GM21529 (cell line): ENCODE measurements around the gene SPATA7.
A peak's percentile ranks its signal among the peaks of the same experiment; 100 is the strongest.
"Not testable (repeated sequence)": the region's sequence is repeated elsewhere in the genome, so short reads cannot be mapped to it uniquely, and the experiment has no call there.

Experiments used
- ATAC-seq: cut with Tn5 transposase; IDR thresholded peaks from one replicate; pipeline ENCODE4 v1.9.1; 2021; ENCODE audit not compliant: unreplicated experiment

SPATA7 gene

GRCh38 chr14:88385212-88386101 lies at the start of gene SPATA7:
Gene SPATA7 (plus strand): TSS chr14:88385657. CDS start chr14:88385819, 162 bp downstream.
- ATAC-seq = peak; percentile 100

- ATAC-seq = no peak
Measured at GRCh38 chr14:88340357-88340756, 45.1 kb upstream of the SPATA7 start.

DNA sequence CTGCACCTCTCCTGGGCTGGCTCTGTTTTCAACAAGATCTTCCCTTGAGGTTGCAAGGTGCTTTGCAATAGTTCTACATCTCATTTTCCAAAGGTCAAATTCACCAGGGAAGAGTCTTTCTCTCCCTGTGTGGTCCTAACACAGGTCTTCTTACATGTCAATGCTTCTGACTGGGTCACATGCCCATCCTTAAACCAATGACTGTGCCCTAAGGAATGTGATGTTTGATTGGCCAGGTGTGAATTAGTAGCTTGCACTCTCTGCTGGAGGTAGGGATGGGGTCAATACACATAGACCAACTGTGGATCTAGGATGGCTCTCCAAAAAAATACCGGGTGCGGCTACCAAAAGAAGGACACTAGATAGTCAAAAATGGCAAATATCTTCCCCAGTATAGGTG lies 42.5 kb upstream of the SPATA7 start:
- ATAC-seq = no peak

GRCh38 chr14:88346048-88346639 lies 39.3 kb upstream of the SPATA7 start:
- no peak for ATAC-seq

DNA sequence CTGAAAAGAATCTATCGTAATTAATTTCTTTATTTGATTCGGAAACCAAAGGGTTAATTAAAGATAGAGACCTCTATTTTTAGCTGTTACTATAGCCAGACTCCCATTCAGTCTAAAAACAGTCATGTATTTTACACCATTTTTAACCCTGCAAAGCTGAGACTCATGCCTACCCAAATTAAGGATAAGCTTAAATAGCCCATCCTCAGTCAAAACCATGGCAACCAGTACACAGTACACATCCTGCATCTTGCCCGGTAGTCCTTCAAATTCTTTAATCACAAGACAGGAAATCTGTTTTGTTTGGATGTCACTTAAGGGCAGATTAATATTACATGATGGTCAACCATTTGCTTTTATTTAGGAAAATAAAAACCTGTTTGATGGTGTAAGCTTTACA lies 36.9 kb upstream of the SPATA7 start:
- no peak for ATAC-seq

- ATAC-seq = no peak
Measured at GRCh38 chr14:88351966-88352691, 33.3 kb upstream of the SPATA7 start.

DNA sequence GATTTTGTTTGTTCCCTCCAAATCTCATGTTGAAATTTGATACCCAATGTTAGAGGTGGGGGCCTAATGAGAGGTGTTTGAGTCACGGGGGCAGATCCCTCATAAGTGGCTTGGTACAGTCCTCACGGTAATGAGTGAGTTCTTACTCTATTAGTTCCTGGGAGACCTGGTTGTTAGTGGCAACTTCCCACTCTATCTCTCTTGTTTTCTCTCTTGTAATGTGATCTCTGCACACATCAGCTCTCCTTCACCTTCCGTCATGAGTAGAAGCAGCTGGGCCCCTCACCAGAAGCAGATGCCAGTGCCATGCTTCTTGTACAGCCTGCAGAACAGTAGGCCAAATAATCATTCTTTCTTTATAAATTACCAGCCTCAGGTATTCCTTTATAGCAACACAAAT lies 32.8 kb upstream of the SPATA7 start:
- no peak for ATAC-seq

GRCh38 chr14:88354358-88354757 lies 31.1 kb upstream of the SPATA7 start:
- ATAC-seq = no peak

DNA sequence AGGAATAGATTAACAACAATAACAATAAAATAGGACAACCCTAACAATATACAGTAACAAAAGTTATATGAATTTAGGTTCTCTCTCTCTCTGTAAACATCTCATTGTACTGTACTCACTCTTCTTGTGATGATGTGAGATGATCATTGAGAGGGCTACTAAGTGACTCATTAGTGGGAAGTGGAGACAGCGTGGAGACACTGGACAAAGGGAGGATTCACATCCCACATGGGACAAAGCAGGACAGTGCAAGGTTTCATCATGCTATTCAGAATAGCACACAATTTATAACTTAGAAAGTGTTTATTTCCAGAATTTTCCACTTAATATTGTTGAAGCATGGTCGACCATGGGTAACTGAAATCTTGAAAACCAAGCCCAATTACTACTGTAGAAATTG lies 26.0 kb upstream of the SPATA7 start:
- ATAC-seq = no peak

DNA sequence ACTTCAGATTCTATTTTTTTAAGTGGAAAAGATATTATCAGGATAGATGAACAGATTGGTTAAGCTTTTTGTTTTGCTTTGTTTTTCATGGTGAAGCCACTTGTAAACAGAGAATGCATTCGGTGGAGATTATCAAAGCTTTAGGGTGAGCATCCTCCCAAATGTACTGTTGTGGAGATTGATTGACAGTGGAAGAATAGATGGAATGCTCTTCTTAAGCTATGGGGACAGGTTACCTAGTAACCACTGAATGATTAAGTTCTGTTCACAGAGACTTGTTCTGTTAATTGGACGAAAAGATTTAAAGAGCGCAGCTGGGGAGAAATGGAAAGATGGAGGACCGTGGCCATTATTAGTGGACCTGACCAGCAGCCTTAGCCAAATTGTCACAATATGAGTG lies 21.8 kb upstream of the SPATA7 start:
- ATAC-seq = no peak

DNA sequence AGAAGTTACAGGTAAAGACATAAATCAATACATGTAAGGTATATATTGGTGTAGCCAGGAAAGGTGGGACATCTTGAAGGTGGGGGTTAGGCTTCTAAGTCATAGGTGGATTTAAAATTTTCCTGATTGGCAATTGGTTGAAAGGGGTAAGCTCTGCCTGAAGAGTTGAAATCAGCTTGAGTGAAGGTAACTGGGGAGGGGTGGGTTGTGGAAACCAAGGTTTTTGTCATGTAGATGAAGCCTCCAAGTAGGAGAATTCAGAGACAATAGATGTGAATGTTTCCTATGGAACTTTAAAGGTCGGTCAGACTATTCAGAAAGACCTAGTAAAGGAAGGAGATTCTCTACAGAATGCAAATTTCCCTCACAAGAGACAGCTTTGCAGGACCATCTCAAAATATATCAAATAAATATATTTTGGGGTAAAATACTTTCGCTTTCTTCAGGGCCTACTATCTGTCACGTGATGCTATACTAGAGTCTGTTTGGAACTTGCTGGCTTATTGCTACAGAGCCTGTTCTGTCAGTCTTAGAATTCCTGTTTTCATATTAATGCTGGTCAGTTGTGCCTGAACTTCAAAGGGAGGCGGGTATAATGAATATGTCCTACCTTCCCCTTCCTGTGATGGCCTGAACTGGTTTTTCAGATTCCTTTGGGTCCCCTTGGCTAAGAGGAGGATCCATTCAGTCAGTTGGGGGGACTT lies 20.6 kb upstream of the SPATA7 start:
- ATAC-seq = no peak

GRCh38 chr14:88369496-88369895 lies 16.0 kb upstream of the SPATA7 start:
- ATAC-seq = no peak

- ATAC-seq = no peak
Measured at GRCh38 chr14:88379706-88380343, 5.6 kb upstream of the SPATA7 start.

DNA sequence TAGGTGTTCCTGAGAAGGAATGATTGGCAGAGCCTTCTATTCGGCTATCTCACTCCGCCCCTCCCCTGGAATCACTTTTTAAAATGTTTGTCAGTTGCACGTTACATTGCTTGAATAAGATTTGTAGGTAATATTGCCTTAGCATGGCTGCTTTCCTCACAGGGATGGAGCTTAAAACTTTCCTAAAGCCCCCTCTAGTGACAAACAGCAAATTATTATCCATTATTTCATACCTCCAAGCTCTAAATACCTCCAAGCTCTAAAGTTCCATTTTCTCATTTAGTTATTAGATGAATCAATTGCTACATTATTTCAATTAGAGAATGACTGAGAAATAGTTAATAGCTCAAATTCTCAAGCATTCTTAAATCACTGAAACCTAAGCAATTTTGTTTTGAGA lies 5.1 kb upstream of the SPATA7 start:
- ATAC-seq = no peak

DNA sequence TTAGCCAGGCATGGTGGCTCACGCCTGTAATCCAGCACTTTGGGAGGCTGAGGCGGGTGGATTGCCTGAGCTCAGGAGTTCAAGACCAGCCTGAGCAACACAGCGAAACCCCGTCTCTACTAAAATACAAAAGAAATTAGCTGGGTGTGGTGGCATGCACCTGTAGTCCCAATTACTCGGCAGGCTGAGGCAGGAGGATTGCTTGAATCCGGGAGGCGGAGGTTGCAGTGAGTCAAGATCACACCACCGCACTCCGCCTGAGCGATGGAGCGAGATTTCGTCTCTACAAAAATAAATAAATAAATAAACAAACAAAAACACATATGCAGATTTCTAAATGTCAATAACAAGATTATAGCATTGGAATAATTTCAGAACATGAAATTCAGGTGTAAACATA lies 3.8 kb upstream of the SPATA7 start:
- not testable (repeated sequence) for ATAC-seq

DNA sequence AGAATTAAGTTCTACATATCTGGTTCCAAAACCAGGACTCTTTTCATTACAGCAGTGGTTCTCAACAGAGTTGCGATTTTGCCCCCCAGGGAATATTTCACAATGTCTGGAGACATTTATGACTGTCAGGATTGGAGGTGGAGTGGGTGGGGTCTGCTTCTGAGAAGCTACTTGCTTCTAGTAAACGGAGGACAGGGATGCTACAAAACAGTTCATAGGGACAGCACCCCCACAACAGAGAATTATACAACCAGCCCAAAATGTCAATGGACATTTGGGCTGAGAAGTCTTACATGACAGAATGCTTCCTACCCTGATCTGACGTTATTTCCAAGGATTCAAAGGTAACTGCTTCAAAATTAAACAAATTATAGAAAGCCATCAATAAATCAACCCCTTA lies 739 bp upstream of the SPATA7 start:
- no peak for ATAC-seq

DNA sequence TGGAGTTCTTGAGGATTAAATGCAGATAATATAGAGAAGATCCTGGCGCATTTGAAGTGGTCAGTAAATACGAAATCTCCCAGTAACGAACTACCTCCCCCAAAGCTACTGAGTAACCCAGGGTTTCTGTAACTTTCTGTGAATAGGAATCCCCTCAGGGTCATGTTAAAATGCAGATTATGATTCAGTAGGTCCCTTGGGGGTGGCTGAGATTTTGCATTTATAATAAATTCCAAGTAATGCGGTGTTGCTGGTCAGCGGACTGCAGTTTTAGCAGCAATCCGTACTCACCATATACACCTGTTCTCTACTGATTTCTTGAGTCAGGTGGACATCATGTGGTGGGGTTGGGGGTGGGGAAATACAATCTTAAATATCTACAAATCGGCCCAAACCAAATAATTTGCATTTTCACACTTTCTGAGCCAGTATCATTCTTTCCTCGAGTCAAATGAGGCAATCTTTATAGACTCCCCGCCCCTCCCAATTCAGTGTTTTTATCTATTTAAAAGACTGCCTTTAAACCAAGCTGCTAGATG lies 868 bp downstream of the SPATA7 start:
- ATAC-seq = no peak

DNA sequence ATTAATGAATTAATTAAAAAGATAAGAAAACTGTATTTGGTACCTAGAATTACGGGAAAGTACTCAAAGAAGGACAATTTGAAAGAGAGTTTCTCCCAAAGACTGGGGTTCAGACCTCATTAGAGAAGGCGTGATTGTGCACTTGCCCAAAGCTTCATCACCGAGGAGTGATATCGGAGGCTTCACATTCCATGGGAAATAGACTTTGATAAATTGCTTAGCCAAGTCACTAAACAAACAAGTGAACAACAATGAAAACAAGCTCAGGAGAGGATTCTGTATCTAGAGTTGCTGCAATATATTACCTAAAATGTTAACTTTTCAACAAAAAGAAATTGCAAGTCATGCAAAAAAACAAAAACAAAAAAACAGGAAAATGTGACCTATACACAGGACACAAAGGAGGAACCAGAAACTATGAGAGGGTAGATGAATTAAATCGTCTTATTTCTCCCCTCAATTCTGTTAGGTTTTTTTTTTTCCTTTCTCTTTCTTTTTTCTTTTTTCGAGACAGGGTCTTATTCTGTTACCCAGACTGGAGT lies 3.4 kb downstream of the SPATA7 start:
- ATAC-seq = no peak

DNA sequence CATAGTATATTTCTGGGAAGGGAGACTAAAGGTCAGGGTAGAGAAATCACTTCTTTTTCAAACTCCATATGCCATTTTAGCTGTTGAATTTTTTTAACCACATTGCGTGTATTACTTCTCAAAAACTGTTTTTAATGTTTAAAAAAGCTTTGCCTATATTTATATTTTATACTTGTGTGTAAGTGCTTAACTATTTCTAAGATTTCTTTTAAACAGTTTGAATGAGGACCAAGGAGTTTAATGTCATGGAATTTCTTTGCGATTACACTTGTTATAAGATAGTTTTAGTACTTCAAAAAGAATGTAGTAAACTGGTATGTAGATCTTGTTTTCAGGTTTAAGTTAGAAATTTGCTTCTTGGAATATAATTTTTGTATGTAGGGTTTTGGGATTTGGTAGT lies 7.2 kb downstream of the SPATA7 start:
- no peak for ATAC-seq

DNA sequence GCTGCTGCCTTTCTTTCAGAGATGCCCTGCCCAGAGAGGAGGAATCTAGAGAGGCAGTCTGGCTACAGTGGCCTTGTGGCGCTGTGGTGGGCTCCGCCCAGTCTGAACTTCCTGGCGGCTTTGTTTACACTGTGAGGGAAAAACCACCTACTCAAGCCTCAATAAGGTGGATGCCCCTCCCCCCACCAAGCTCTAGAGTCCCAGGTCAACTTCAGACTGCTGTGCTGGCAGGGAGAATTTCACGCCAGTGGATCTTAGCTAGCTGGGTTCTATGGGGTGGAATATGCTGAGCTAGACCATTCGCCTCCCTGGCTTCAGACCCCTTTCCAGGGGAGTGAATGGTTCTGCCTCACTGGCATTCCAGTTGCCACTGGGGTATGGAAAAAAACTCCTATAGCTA lies 25.6 kb downstream of the SPATA7 start:
- no peak for ATAC-seq
